NCI-H526 (cell line): Measurements from ENCODE around the gene NEK3.
A peak's percentile ranks its signal among the peaks of the same experiment; 100 is the strongest.
"Not testable (repeated sequence)": the region's sequence is repeated elsewhere in the genome, so short reads cannot be mapped to it uniquely, and the experiment has no call there.

Experiments
- DNase-seq, 2 experiments: peaks; one replicate each; lab custom pipeline; 2025; lab: John Stamatoyannopoulos, UW

The NEK3 gene

DNA sequence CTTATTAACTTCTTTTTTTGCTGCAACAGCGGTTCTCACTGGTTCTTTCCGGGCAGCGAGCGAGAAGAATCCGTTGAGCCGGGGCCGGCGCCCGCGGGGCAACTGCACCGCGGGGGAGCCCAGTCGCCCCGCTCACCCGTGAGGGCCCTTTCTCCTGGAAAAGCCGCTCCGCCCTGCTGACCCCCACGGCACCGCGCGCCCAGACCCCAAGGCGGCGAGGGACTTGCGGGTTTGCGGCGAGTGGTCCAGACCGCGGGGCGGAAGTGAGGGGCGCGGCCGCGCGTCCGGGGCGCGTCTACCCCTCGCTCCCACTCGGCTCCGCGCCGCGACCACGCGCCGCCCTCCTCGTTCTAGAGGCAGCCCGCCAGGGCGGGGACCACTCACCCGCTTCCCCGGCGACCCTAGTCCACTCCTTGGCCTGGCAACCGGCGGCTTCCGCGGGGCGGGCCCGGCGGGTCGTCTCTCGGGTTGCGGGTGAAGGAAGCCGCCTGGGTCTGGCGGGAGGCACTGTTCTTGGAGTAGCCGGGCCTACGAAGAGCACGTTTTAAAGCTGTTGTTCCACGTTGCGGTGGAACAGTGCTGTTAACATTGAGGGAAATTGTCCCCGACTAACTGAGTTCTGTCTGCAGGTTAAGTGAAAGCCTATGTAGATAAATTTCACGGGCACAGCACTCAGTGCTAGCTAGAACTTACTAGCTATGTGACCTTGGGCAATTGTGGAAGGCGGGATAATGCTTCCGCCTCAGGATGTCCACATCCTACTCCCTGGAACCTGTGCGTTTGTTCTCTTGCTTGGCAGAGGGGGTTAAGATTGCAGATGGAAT, at the start of gene NEK3:
TSS of gene NEK3 (minus strand) at position 439 of the 824 bp plus-strand sequence. CDS start 3,406 bp downstream, outside the sequence.
- DNase-seq: peak; percentile 53 to 88

DNA sequence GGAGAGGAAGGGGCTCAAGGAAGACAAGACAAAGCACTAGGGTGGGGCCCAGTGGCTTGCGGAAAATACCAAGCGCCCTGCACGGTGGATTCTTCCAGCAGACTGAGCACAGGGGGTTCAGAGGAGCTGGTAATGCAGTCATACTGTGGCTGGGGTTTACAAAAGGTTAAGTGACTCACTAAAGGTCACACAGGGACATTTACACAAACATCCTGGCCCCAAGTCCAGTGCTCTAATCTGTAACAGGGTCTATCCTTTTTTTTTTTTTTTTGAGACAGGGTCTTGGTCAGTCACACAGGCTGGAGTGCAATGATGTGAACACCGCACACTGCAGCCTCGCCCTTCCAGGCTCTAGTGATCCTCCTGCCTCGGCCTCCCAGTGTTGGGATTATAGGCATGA, 49.0 kb upstream of the NEK3 start:
- not testable (repeated sequence) for DNase-seq

- DNase-seq: not testable (repeated sequence)
Observed at GRCh38 chr13:52207896-52208295, 48.5 kb upstream of the NEK3 start.

- not testable (repeated sequence) for DNase-seq
Observed at GRCh38 chr13:52207337-52207736, 47.9 kb upstream of the NEK3 start.

GRCh38 chr13:52204546-52204945, 45.1 kb upstream of the NEK3 start:
- DNase-seq: not testable (repeated sequence)

- DNase-seq: not testable (repeated sequence)
Observed at GRCh38 chr13:52203864-52204263, 44.5 kb upstream of the NEK3 start.

DNA sequence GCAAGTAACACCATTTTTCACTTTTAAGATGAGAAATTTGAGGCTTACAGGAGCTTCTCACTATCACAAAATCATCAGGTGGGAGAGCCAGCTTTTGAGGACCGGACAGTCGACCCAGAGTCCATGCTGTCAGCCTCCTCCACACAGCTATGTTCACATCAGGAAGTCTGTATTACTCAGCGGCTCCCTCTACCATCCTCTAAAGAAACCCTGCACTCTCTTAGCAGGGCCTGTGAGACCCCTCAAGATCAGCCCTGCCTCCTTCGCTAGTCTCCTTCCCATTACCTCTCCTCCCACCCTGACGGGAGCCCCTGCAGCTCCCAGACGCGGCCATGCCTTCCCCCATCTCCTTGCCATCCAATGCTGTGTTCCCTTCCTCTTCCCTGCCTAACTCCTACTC, 43.1 kb upstream of the NEK3 start:
- not testable (repeated sequence) for DNase-seq

- peak; percentile 29 to 60 for DNase-seq
Observed at GRCh38 chr13:52201439-52202193, 42.2 kb upstream of the NEK3 start.

GRCh38 chr13:52195401-52195837, 36.0 kb upstream of the NEK3 start:
- DNase-seq: peak; percentile 36 to 76

DNA sequence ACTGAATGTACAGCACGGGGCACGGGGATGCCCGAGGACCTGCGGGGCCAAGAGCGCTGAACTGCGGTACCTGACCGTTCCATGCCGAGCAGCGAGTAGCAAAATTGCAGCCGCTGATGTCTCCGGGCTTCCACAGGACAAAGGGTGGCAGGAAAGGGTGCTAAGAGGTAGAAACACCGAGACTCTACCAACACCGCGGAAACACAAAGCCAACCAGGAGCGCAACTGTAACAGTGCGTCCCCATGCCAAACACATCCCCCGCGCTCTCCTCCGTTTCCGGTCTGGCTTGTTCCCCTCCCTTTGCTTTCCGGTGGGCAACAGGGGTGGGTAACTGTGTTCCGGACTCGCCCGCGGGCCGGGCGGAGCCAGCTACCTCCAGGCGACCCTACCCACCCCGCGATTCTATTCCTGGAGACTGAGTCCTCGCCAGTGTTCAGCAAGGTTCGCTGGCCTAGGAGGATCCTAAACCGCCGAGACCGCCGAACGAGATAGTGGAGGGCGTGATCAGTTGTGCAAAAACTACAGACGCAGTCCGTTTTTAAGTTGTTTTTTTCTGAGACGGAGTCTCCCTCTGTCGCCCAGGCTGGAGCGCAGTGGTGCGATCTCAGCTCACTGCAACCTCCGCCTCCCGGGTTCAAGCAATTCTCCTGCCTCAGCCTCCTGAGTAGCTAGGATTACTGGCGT, 34.9 kb upstream of the NEK3 start:
- peak; percentile 84 to 94 for DNase-seq

GRCh38 chr13:52193587-52194183, 34.3 kb upstream of the NEK3 start:
- peak; percentile 28 to 49 for DNase-seq

DNA sequence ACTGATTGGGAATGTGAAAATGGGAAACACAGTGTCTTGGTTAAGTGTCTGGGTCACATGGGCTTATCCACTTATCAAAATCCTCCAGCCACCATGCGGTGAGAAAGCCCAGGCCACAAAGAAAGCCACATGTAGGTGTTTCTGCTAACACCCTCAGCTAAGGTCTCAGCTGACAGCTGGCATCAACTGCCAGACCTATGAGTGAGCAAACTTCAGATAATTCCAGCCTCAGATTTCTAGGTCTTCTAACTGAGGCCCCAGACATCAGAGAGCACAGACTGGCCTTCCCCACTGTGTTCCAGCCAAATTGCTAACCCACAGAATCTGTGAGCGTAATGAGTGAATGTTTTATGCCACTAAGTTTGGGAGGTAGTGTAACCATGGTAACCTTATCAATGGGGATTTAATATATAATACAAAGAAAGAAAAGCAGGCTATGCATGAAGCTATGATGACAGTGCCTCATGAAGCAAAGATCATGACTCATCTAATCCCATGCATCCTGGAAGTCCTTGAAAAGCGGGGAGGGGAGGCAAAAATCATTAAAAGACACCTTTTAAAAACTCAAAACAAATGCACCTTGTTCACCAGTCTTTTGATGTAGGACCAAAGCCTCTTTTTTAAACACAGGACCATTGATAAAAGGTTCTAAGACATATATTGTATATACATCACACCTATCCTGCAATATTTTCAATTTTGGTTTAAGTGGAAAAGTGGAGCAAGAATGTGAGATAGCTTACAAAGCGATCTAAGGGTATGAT, 28.2 kb upstream of the NEK3 start:
- not testable (repeated sequence) for DNase-seq

GRCh38 chr13:52187029-52187423, 27.6 kb upstream of the NEK3 start:
- no peak for DNase-seq

DNA sequence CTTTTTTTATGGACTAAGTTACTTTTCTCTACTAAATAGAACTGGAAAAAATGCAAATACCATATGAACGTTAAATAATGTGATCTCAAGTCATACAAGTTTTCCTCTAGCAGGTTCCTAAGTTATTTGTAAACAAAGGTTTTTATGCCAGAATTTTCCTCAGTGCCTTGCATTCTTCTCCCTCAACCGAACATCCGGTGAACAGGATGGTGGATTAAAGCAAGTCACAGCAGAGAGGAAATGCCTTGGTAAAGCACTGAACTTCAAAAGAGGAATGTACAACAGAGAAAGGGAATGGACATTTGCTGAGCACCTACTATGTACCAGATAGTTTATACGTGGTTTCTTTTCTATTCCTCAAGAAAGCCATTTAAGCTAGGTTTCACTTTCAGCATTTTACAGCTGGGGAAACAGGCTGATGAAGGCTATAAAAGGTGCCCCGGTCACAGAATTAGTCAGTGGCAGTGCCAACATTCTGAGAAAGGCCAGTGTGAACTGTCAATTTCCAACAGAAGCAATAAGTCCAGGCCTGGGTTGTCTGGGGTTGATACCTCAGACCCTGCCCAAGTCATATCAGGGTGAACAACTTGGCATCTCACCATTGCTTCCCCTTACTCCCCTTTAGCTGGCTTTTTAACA, 22.0 kb upstream of the NEK3 start:
- DNase-seq: not testable (repeated sequence)

DNA sequence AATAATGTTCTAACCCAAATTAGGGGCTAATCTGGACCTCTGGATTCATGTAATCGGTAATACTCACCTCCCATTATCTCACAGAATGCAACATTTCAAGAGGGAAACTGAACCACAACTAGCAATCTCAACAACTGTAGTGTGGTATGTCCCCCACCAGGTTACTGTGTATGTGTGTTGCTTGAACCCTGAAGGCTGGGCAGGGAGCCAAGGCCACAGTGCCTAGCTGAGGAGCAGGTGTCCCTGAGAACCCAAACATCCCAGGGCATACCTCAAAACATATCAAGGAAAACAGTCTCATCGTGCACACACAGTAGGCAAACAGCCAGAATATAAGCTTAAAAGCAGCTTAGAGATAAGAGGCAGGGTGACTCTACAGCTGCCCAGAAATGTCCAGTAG, 20.5 kb upstream of the NEK3 start:
- no peak for DNase-seq

GRCh38 chr13:52177276-52177675, 17.9 kb upstream of the NEK3 start:
- no peak for DNase-seq

GRCh38 chr13:52173970-52174369, 14.6 kb upstream of the NEK3 start:
- not testable (repeated sequence) for DNase-seq

DNA sequence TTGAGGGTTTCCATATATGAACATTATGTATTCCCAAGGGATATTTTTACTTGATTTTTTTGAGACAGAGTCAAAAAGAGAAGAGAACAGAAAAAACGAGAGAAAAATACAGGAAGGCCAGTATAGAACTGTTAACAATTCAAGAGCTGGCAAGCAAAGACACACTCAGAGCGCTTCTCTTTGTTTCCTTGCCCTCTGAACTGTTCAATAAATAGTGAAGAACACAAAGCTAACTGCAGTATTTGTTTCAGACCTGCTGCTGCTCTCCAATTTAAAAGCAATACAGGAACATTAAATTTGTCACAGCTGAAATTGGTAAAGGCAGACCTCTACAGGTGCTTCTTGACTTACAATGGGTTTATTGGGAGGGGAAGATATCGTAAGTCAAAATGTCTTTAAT, 14.0 kb upstream of the NEK3 start:
- no peak for DNase-seq

- not testable (repeated sequence) for DNase-seq
Observed at GRCh38 chr13:52171686-52172085, 12.3 kb upstream of the NEK3 start.

DNA sequence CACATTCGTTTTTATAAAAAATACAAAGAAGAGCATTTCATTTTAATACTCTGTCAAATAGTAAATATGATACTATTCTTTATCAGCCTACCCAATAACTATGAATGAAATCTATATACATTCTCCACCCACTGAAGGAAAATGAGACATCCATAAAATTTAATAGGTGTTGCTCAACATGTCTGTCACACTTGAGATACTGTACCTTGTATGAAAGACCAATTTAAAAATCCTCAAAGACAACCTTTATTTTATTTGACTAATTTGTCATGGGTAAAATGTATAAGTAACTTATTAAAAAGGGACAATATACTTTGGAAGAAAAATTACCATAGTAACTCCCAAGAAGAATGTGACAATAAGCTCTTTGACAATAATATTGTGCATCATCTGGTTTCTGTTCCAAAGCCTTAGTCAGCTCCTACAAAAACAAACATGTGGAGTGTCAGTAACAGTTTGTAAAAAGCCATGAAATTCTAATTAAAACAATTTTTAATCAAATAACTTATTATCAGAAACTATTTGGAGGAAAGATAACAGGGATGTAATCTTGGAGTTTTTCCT, 11.5 kb upstream of the NEK3 start:
- not testable (repeated sequence) for DNase-seq
